Right lobe of liver (tissue), 4 donors: ENCODE results near the gene PLXNC1.

Source experiments
- CTCF ChIP-seq, 4 donors: fragments of 200-600 bp in 3 of 4; fragments of 450-650 bp in 1 of 4; IDR thresholded peaks; one replicate each; pipeline versions ENCODE4 v1.5.1 to v1.8.0; 2016 to 2022; ENCODE audit warnings: antibody characterized with exemption in 4 of 4, mild to moderate bottlenecking in 2 of 4
- POLR2A ChIP-seq: fragments of 450-650 bp; IDR thresholded peaks from one replicate; pipeline ENCODE4 v1.6.1; 2017; ENCODE audit warnings: antibody characterized with exemption, mild to moderate bottlenecking
- donor health status: DM: no; HTN: no; CAD: no.
- donor health status: DM: no; HTN: no; CAD: no.
- donor health status: DM: no; HTN: yes; CAD: no.

GRCh38 chr12:94144781-94145180 is 3.6 kb upstream of the PLXNC1 start:
- no peak for TF ChIP-seq CTCF (IDR thresholded peaks at IDR 0.05)
- no peak for TF ChIP-seq POLR2A
